Breast epithelium (tissue), 4 donors: ENCODE results near the gene PKDREJ. TPM values are rescaled to one million over a fixed set of nuclear protein-coding genes. Genes with fewer than 3 reads are reported as not detected.

Source experiments
- DNase-seq, 2 donors: peaks; one replicate each; pipeline ENCODE4 v3.0.0-alpha.2; 2019; ENCODE audit warnings: low spot score in 2 of 2
- H3K27ac ChIP-seq, 2 donors: fragments of 200-600 bp; sonication (generic) in 1 of 2; one replicate each; pipeline ENCODE4 v1.5.1; 2016 to 2019; ENCODE audit warnings: mild to moderate bottlenecking in 1 of 2
- H3K27me3 ChIP-seq, 2 donors: fragments of 200-600 bp; sonication (generic) in 1 of 2; one replicate each; pipeline versions ENCODE4 v1.5.1 to v1.6.0; 2017 to 2019; ENCODE audit warnings: control low read depth in 1 of 2, mild to moderate bottlenecking in 1 of 2
- H3K36me3 ChIP-seq: fragments of 200-600 bp; one replicate; pipeline ENCODE4 v1.5.1; 2019
- H3K4me1 ChIP-seq, 2 donors: fragments of 200-600 bp; sonication (generic); one replicate each; pipeline ENCODE4 v1.5.1; 2016 to 2019; ENCODE audit warnings: control low read depth in 1 of 2
- H3K4me3 ChIP-seq, 3 donors: fragments of 200-600 bp; sonication (generic); 1 replicate in 2 of 3; 2 replicates in 1 of 3; pipeline ENCODE4 v1.5.1; 2016 to 2019; ENCODE audit warnings: mild to moderate bottlenecking in 3 of 3, moderate library complexity in 2 of 3
- H3K9me3 ChIP-seq, 2 donors: fragments of 200-600 bp; sonication (generic) in 1 of 2; one replicate each; pipeline ENCODE4 v1.5.1; 2016 to 2019; ENCODE audit warnings: control low read depth in 1 of 2
- CTCF ChIP-seq, 3 donors: fragments of 450-650 bp; IDR thresholded peaks; one replicate each; pipeline ENCODE4 v1.5.1; 2016 to 2017; ENCODE audit warnings: antibody characterized with exemption in 3 of 3, mild to moderate bottlenecking in 3 of 3, moderate library complexity in 3 of 3
- POLR2A ChIP-seq: fragments of 450-650 bp; IDR thresholded peaks from one replicate; pipeline ENCODE4 v1.6.1; 2016; ENCODE audit warnings: antibody characterized with exemption, mild to moderate bottlenecking, moderate library complexity
- POLR2AphosphoS5 ChIP-seq, 3 donors: sonication (generic); formaldehyde crosslinking; IDR thresholded peaks; one replicate each; pipeline ENCODE4 v1.6.1; 2017; ENCODE audit warnings: antibody characterized with exemption in 3 of 3
- intact Hi-C: fragments of 100-400 bp; cut with DNase I; formaldehyde crosslinking; loops from one replicate; pipeline ENCODE4 v1.15.1; 2023; ENCODE audit warnings: low total_unique reads
- total RNA-seq, 3 donors: library from RNA; depleted of rRNA; stranded (reverse); fragments of >200 nt; gene quantifications; one replicate each; pipeline ENCODE4 v1.1.0, GENCODE V29; 2016

Gene PKDREJ
- total RNA-seq, 3 donors from 2014 or later, result 0.16 TPM; not detected in 2

GRCh38 chr22:46303347-46303965 lies 40.3 kb upstream of the PKDREJ start:
- no peaks in the 10 kb centered on the region for H3K9me3 ChIP-seq
- DNase-seq, result no peak
- no peak overlapping the region for H3K27ac ChIP-seq
- no peaks in the 10 kb centered on the region for H3K4me1 ChIP-seq
- no peak for TF ChIP-seq POLR2AphosphoS5 (IDR thresholded peaks at IDR 0.05)
- TF ChIP-seq POLR2A, result no peak
- H3K36me3 ChIP-seq, result no peaks in the 10 kb centered on the region
- no peaks in the 10 kb centered on the region for H3K27me3 ChIP-seq
- no peak overlapping the region for H3K4me3 ChIP-seq
- intact Hi-C loops, result no loop called here

GRCh38 chr22:46300491-46300890 lies 37.3 kb upstream of the PKDREJ start:
- Histone ChIP-seq H3K9me3 (no peaks in the 10 kb centered on the region), H3K27ac (no peak overlapping the region), H3K27me3 (no peaks in the 10 kb centered on the region), H3K4me3 (no peak overlapping the region), H3K4me1 (peaks cover 0 to 3% of the 10 kb centered on the region in 2 donors), H3K36me3 (no peaks in the 10 kb centered on the region)
- TF ChIP-seq POLR2A, result no peak
- no peak for TF ChIP-seq CTCF (IDR thresholded peaks at IDR 0.05)
- TF ChIP-seq POLR2AphosphoS5 (IDR thresholded peaks at IDR 0.05), result no peak
- no peak for DNase-seq
- intact Hi-C loops, result no loop called here

- no peaks in the 10 kb centered on the region for H3K27me3 ChIP-seq
- H3K27ac ChIP-seq, result no peak overlapping the region
- H3K9me3 ChIP-seq, result no peaks in the 10 kb centered on the region
- no peak for DNase-seq
- H3K4me3 ChIP-seq, result no peak overlapping the region
- H3K36me3 ChIP-seq, result no peaks in the 10 kb centered on the region
- H3K4me1 ChIP-seq, result peaks cover 0 to 3% of the 10 kb centered on the region in 2 donors
- no peak for TF ChIP-seq POLR2A
- TF ChIP-seq POLR2AphosphoS5 (IDR thresholded peaks at IDR 0.05), result no peak
- TF ChIP-seq CTCF (IDR thresholded peaks at IDR 0.05), result no peak
- intact Hi-C loops, result loop anchor here (10.0 kb wide), 2 partner anchors 164 to 304 kb away; no protein-coding TSS in a partner anchor
These were observed 36.0 kb upstream of the PKDREJ start for GRCh38 chr22:46299101-46299500.

- intact Hi-C loops, result loop anchor here (10.0 kb wide), 2 partner anchors 162 to 302 kb away; no protein-coding TSS in a partner anchor
- Histone ChIP-seq H3K27ac (peak overlapping the region; percentile 2 to 95), H3K4me1 (peaks cover 0 to 3% of the 10 kb centered on the region in 2 donors), H3K9me3 (peaks cover 0 to 1% of the 10 kb centered on the region in 2 donors), H3K36me3 (peaks cover 6% of the 10 kb centered on the region), H3K4me3 (peak overlapping the region; percentile 50 to 76 (median 67)), H3K27me3 (no peaks in the 10 kb centered on the region)
- no peak for DNase-seq
- TF ChIP-seq CTCF (IDR thresholded peaks at IDR 0.05) (no peak), POLR2AphosphoS5 (IDR thresholded peaks at IDR 0.05) (no peak), POLR2A (no peak)
These were observed 34.1 kb upstream of the PKDREJ start for GRCh38 chr22:46297151-46297812.

- Histone ChIP-seq H3K9me3 (peaks cover 2 to 9% of the 10 kb centered on the region in 2 donors), H3K4me3 (peak within 1 kb of the TSS; percentile 50 to 76 (median 67)), H3K27me3 (no peaks in the 10 kb centered on the region), H3K36me3 (peaks cover 11% of the 10 kb centered on the region), H3K4me1 (peaks cover 0 to 3% of the 10 kb centered on the region in 2 donors), H3K27ac (peak within 1 kb of the TSS; percentile 95)
- peak; percentile 71 to 84 (median 80) for TF ChIP-seq POLR2AphosphoS5 (IDR thresholded peaks at IDR 0.05)
- no peak for TF ChIP-seq CTCF (IDR thresholded peaks at IDR 0.05)
- peak; percentile 34 for TF ChIP-seq POLR2A
- DNase-seq, result peak; percentile 96 to 97
- intact Hi-C loops, result loop anchor here (10.0 kb wide), 2 partner anchors 162 to 302 kb away; no protein-coding TSS in a partner anchor
These were observed 33.4 kb upstream of the PKDREJ start, which contains the start of gene GTSE1 for GRCh38 chr22:46296257-46297150. Gene GTSE1, plus strand, starts transcription at chr22:46296870. Its CDS starts 531 bp downstream, at chr22:46297401.
